MM.1S (cell line): ENCODE data around the gene GNPDA2.

Source experiments
- CTCF ChIP-seq: fragments of 300-600 bp; sonication (generic); IDR thresholded peaks from 2 replicates; pipeline ENCODE4 v1.5.1; 2016; ENCODE audit warnings: antibody characterized with exemption, low read length, mixed read lengths
- EZH2phosphoT487 ChIP-seq: fragments of 300-600 bp; sonication (generic); IDR thresholded peaks from 2 replicates; pipeline ENCODE4 v1.6.1; 2018; ENCODE audit warnings: antibody characterized with exemption, low read length

GRCh38 chr4:44700427-44700826 lies 25.9 kb downstream of the GNPDA2 start:
- TF ChIP-seq EZH2phosphoT487 (no peak), CTCF (no peak)
